ENCODE measurements around the gene PIP5K1B.

The PIP5K1B gene

DNA sequence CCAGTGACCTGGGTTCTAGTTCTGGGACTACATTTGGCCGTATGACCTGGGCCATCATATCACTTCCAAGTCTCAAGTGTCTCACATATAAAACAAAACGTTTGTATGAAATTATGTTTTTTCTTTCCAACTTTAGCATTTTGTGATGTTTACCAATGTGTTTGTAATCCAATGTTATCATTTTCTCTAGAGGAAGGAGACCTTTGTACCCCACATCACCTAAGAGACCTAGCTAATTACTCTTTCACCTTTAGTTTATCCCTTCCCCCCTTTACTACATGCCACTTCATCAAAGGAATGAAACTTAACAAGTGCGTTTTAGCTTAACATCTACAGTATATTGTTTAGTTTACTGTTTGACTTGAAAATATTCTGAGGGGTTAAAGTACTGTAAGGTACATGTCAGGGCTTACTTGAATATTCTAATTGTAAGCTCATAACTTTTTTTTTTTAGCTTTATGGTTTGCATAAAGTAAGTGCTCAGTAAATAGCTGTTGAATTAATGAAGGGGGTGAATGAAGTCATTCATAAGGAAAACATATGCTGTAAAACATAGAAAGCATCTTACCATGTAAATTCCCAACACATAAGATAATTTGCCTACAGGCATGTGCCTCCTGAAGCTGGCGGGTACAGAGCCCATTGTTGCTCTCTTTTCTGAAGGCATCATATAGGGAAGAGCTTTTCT, 2.9 kb downstream of the PIP5K1B start:
- no peaks in the 10 kb centered on the region for H4K20me1 ChIP-seq (ENCODE audit: insufficient read depth)
- no peaks in the 10 kb centered on the region for H3K36me3 ChIP-seq (ENCODE audit: insufficient read depth)
- no peaks in the 10 kb centered on the region; the same call in 1 of the 2 replicates for H3K79me2 ChIP-seq (ENCODE audit: insufficient read depth, low read depth)
- H3K4me3 ChIP-seq (IDR thresholded peaks at IDR 0.05; ENCODE audit: insufficient read depth, low read depth, low read length) = no peak overlapping the region
- no peaks in the 10 kb centered on the region for H3K27me3 ChIP-seq (ENCODE audit: insufficient read depth, low read depth)
- peak overlapping the region; percentile 64; the same call in 1 of the 2 replicates for H3K4me2 ChIP-seq
- peaks cover 44% of the 10 kb centered on the region for H3K4me1 ChIP-seq (ENCODE audit: low read depth, poor library complexity, severe bottlenecking)
- no peak overlapping the region for H3K27ac ChIP-seq
- TF ChIP-seq, protein P1, sequence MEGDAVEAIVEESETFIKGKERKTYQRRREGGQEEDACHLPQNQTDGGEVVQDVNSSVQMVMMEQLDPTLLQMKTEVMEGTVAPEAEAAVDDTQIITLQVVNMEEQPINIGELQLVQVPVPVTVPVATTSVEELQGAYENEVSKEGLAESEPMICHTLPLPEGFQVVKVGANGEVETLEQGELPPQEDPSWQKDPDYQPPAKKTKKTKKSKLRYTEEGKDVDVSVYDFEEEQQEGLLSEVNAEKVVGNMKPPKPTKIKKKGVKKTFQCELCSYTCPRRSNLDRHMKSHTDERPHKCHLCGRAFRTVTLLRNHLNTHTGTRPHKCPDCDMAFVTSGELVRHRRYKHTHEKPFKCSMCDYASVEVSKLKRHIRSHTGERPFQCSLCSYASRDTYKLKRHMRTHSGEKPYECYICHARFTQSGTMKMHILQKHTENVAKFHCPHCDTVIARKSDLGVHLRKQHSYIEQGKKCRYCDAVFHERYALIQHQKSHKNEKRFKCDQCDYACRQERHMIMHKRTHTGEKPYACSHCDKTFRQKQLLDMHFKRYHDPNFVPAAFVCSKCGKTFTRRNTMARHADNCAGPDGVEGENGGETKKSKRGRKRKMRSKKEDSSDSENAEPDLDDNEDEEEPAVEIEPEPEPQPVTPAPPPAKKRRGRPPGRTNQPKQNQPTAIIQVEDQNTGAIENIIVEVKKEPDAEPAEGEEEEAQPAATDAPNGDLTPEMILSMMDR (conservative IDR thresholded peaks at IDR 0.05; ENCODE audit: low read depth, low read length) = no peak
- H2AFZ ChIP-seq (ENCODE audit: low read depth) = no peak overlapping the region
- no peak overlapping the region for H3K9ac ChIP-seq

DNA sequence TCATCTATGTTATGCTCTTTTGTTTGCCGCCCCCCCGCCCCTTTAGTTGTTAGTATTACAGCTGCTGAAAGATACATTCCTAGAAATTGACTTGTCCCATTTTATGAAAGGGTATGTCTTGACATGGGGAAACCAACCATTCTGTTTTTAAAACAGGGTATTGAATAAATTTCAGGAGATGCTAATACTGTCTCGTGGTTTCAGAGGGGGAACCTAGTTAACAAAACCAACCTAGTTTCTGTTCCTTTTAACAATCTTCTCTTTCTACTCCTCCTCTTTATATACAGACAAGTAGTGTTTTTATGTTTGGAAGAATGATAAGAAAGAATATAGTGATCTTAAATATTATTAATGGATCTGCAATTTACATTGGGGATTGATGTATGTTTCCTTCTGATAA, 3.5 kb downstream of the PIP5K1B start:
- Histone ChIP-seq H3K79me2 (ENCODE audit: insufficient read depth, low read depth) (no peaks in the 10 kb centered on the region; the same call in 1 of the 2 replicates), H3K9ac (no peak overlapping the region), H3K27me3 (ENCODE audit: insufficient read depth, low read depth) (no peaks in the 10 kb centered on the region), H2AFZ (ENCODE audit: low read depth) (no peak overlapping the region), H3K36me3 (ENCODE audit: insufficient read depth) (no peaks in the 10 kb centered on the region), H3K27ac (no peak overlapping the region), H4K20me1 (ENCODE audit: insufficient read depth) (no peaks in the 10 kb centered on the region), H3K4me1 (ENCODE audit: low read depth, poor library complexity, severe bottlenecking) (peaks cover 44% of the 10 kb centered on the region), H3K4me3 (IDR thresholded peaks at IDR 0.05; ENCODE audit: insufficient read depth, low read depth, low read length) (no peak overlapping the region), H3K4me2 (peak overlapping the region; percentile 64)
- TF ChIP-seq, protein P1 (conservative IDR thresholded peaks at IDR 0.05; ENCODE audit: low read depth, low read length) = no peak

DNA sequence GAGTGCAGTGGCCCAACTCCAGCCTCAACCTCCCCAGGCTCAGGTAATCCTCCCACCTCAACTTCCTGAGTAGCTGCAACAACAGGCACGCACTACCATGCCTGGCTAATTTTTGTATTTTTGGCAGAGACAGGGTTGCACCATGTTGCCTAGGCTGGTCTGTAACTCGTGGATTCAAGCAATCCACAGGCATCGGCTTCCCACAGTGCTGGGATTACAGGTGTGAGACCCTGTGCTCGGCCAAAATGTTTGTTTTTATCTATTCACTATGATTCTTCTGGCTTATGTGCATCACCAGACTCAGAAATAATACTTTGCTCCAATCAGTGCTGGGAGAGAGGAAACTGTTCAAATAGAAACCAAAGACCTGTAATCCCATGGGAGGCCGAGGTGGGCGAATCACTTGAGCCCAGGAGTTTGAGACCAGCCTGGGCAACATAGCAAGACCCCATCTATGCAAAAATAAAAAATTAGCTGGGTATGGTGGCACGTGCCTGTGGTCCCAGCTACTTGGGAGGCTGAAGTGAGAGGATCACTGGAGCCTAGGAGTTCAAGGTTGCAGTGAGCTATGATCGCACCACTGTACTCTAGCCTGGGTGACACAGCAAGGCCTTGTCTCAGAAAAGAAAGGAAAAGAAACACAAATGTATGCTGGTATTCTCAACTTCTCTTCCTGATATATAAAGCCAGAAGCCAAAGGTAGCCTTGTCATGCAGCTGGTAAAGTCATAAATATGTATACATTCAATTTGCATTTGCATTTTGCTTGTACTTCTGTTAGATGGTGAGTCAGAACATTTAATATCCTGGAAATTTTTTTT, 4.5 kb downstream of the PIP5K1B start:
- Histone ChIP-seq H3K79me2 (ENCODE audit: insufficient read depth, low read depth) (no peaks in the 10 kb centered on the region; the same call in 1 of the 2 replicates), H3K4me1 (ENCODE audit: low read depth, poor library complexity, severe bottlenecking) (peaks cover 36% of the 10 kb centered on the region), H3K27ac (no peak overlapping the region), H3K4me3 (IDR thresholded peaks at IDR 0.05; ENCODE audit: insufficient read depth, low read depth, low read length) (no peak overlapping the region), H3K36me3 (ENCODE audit: insufficient read depth) (no peaks in the 10 kb centered on the region), H3K27me3 (ENCODE audit: insufficient read depth, low read depth) (no peaks in the 10 kb centered on the region), H2AFZ (ENCODE audit: low read depth) (no peak overlapping the region), H4K20me1 (ENCODE audit: insufficient read depth) (no peaks in the 10 kb centered on the region), H3K4me2 (no peak overlapping the region; the same call in 1 of the 2 replicates), H3K9ac (no peak overlapping the region)
- TF ChIP-seq, protein P1 (conservative IDR thresholded peaks at IDR 0.05; ENCODE audit: low read depth, low read length) = no peak

DNA sequence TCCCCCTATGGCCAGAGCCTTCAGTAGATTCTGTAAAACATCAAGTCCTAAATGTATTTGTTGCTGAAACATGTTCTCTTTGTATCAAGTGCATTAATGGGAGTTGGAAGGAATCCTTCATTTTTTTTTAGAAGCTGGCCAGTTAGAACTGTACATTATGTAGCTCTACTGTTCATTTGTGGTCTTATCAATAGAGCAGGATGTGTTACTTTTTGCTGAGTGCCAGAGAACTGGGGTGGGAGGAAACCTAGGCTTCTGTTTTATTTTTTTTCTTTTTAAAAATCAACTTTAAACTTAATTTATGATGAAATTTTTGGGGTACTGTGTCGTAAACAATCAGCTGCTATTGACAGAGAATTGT, 5.1 kb downstream of the PIP5K1B start:
- no peak overlapping the region for H3K4me3 ChIP-seq (IDR thresholded peaks at IDR 0.05; ENCODE audit: insufficient read depth, low read depth, low read length)
- H3K27ac ChIP-seq = no peak overlapping the region
- no peak overlapping the region for H3K4me2 ChIP-seq
- H4K20me1 ChIP-seq (ENCODE audit: insufficient read depth) = no peaks in the 10 kb centered on the region
- H3K4me1 ChIP-seq (ENCODE audit: low read depth, poor library complexity, severe bottlenecking) = peaks cover 35% of the 10 kb centered on the region
- TF ChIP-seq, protein P1 (conservative IDR thresholded peaks at IDR 0.05; ENCODE audit: low read depth, low read length) = no peak
- H3K79me2 ChIP-seq (ENCODE audit: insufficient read depth, low read depth) = no peaks in the 10 kb centered on the region; the same call in 1 of the 2 replicates
- H3K27me3 ChIP-seq (ENCODE audit: insufficient read depth, low read depth) = no peaks in the 10 kb centered on the region
- H2AFZ ChIP-seq (ENCODE audit: low read depth) = no peak overlapping the region
- H3K9ac ChIP-seq = no peak overlapping the region
- no peaks in the 10 kb centered on the region for H3K36me3 ChIP-seq (ENCODE audit: insufficient read depth)
